Fibroblast of pulmonary artery (primary cell): ENCODE results near the gene CD2AP.
"Not testable (repeated sequence)": the region's sequence is repeated elsewhere in the genome, so short reads cannot be mapped to it uniquely, and the experiment has no call there.

Experiments
- DNase-seq: peaks from one replicate; pipeline ENCODE4 v3.0.0-alpha.2; 2010; ENCODE audit warnings: low read depth
- H3K4me3 ChIP-seq: replicated peaks from 2 replicates; pipeline ENCODE4 v1.5.1; 2011; ENCODE audit warnings: low read depth, mild to moderate bottlenecking, control low read depth, low read length, moderate library complexity
- CTCF ChIP-seq: IDR thresholded peaks from 2 replicates; pipeline ENCODE4 v1.5.1; 2011; ENCODE audit warnings: mild to moderate bottlenecking, control low read depth, low read length, inconsistent platforms; ENCODE audit errors: missing control alignments

Gene CD2AP

DNA sequence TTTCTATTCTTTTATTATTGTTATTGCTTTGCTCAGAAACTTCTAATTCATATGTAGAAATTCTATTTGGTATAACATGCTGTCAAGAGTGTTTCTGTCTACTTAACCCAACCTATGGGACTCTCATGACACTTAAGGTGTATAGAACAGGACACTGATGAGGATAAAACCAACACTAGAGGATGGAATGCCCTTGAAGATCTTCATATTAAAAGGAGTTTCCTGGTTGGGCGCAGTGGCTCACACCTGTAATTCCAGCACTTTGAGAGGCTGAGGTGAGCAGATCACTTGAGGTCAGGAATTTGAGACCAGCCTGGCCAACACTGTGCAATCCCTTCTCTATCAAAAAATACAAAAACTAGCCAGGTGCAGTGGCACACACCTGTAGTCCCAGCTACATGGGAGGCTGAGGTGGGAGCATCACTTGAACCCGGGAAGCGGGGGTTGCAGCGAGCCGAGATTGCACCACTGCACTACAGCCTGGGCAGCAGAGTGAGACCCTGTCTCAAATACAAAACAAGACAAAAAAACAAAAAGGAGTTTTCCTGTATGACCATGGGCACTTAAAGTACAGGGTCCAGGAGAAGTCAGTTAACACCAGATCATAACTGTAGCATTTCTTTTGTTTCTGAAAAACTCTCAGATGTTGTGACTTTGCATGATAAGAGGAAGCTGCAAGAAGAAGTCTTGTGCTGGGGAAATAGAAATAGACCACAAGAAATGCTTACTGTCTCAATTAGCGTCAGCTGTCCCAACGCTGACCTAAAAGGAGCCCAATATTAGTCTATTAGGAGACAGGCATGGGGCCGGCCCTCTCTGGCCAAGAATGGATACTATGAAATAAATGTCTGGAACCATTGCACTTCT lies 38.9 kb upstream of the CD2AP start:
- DNase-seq = no peak
- H3K4me3 ChIP-seq = no peak overlapping the region
- TF ChIP-seq CTCF = no peak

- no peak for DNase-seq
- H3K4me3 ChIP-seq = no peak overlapping the region
- TF ChIP-seq CTCF = no peak
Observed at GRCh38 chr6:47439348-47439668, 38.3 kb upstream of the CD2AP start.

DNA sequence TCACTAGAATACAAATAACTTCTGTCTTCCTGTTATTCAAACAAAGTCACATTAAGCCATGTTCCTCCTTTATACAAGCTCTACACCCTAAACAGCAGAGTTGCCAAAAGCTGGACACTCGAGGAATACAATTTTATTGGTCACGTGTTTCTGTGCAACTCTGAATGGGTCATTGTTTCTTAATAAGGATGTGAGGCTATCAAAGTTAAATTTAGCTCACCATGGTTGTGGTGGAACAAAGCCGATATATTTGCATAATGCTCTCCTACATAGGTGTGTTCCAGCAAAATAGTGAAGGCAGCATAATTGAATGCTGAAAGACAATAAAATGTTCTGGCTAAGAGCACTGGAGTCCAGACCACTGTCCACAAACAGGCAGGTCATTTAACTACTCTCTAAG lies 36.9 kb upstream of the CD2AP start:
- TF ChIP-seq CTCF = no peak
- DNase-seq = no peak
- no peak overlapping the region for H3K4me3 ChIP-seq

GRCh38 chr6:47444964-47445363 lies 32.6 kb upstream of the CD2AP start:
- DNase-seq, H3K4me3 ChIP-seq: not testable (repeated sequence)

- no peak for DNase-seq
- no peak overlapping the region for H3K4me3 ChIP-seq
- TF ChIP-seq CTCF = no peak
Observed at GRCh38 chr6:47446669-47447330, 30.8 kb upstream of the CD2AP start.

DNA sequence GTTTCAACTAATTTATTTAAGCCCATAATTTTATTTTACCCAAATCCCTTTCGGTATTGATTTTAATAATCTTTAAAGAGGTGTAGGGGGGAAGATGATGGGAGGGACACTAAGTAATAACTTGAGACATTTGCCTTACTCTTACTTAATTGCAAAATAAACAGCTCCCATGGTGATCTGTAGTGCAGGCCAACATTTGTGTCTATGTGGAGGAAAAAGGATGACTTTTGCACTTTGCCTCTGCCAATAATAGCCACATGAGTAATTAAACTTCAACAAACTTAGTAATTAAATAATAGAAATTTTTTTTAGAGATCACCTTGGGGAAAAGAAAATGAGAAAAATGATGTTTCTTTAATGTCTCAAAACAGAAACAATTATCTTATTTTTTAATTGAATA lies 29.9 kb upstream of the CD2AP start:
- TF ChIP-seq CTCF = no peak
- H3K4me3 ChIP-seq = no peak overlapping the region
- no peak for DNase-seq

DNA sequence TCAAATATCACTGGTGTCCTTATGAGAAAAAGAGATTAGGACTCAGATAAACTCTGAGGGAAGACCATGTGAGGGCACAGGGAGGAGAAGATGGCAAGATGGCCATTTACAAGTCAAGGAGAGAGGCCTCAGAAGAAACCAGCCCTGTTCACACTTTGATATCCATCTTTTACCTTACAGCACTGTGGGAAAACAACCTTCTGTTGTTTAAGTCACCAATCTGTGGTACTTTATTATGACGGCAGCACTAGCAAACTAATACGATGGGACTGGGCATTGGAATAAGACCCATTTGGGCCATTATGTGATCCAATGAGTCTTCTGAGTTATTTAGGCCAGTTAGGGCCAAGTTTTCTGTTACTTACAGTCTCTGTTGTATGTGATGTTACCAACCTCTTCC lies 26.4 kb upstream of the CD2AP start:
- TF ChIP-seq CTCF = no peak

More for the DNA sequence above, 26.4 kb upstream of the CD2AP start:
- DNase-seq = no peak
- no peak overlapping the region for H3K4me3 ChIP-seq
